Anterior cingulate cortex (tissue), 58 donors: ENCODE data around the gene ZNF320.
A peak's percentile ranks its signal among the peaks of the same experiment; 100 is the strongest.
"Not testable (repeated sequence)": the region's sequence is repeated elsewhere in the genome, so short reads cannot be mapped to it uniquely, and the experiment has no call there.

ENCODE experiments used
- DNase-seq, 58 donors: peaks; one replicate each; lab custom pipeline; 2025; lab: John Stamatoyannopoulos, UW

ZNF320 gene

GRCh38 chr19:52922841-52923777, 25.7 kb upstream of the ZNF320 start, which contains the start of gene ZNF888:
TSS of gene ZNF888 (minus strand) at chr19:52923428. CDS start at chr19:52917873, 5,555 bp downstream.
- peak in 55 of 58 donors; percentile 4 to 81 (median 55) for DNase-seq

- no peak for DNase-seq
Measured at GRCh38 chr19:52917531-52917930, 20.1 kb upstream of the ZNF320 start.

GRCh38 chr19:52910648-52911047, 13.2 kb upstream of the ZNF320 start:
- no peak for DNase-seq

- DNase-seq = not testable (repeated sequence)
Measured at GRCh38 chr19:52904052-52904780, 6.8 kb upstream of the ZNF320 start.

- DNase-seq = no peak
Measured at GRCh38 chr19:52901842-52902241, 4.4 kb upstream of the ZNF320 start.

- not testable (repeated sequence) for DNase-seq
Measured at GRCh38 chr19:52898596-52898995, 1.2 kb upstream of the ZNF320 start.

- DNase-seq = peak in 4 of 58 donors; percentile 2 to 23 (median 16)
Measured at GRCh38 chr19:52898101-52898500, 666 bp upstream of the ZNF320 start.

- DNase-seq = peak in 7 of 58 donors; percentile 12 to 30 (median 16)
Measured at GRCh38 chr19:52896431-52897137, 851 bp downstream of the ZNF320 start.

GRCh38 chr19:52891336-52891735, 6.1 kb downstream of the ZNF320 start:
- no peak for DNase-seq

- DNase-seq = no peak
Measured at GRCh38 chr19:52889931-52890330, 7.5 kb downstream of the ZNF320 start.

GRCh38 chr19:52889076-52889475, 8.4 kb downstream of the ZNF320 start:
- peak in 1 of 58 donors; percentile 1 for DNase-seq

- DNase-seq = no peak
Measured at GRCh38 chr19:52880895-52881389, 16.5 kb downstream of the ZNF320 start.

GRCh38 chr19:52872996-52873395, 24.4 kb downstream of the ZNF320 start:
- not testable (repeated sequence) for DNase-seq

- no peak for DNase-seq
Measured at GRCh38 chr19:52871466-52871865, 26.0 kb downstream of the ZNF320 start.

- not testable (repeated sequence) for DNase-seq
Measured at GRCh38 chr19:52868031-52868430, 29.4 kb downstream of the ZNF320 start.

- DNase-seq = peak; percentile 16 to 86 (median 64)
Measured at GRCh38 chr19:52857378-52858191, 39.9 kb downstream of the ZNF320 start, which contains the start of gene ZNF468. TSS of gene ZNF468 (minus strand) at chr19:52857619. CDS start at chr19:52854272, 3,347 bp downstream.

GRCh38 chr19:52856540-52857377, 40.7 kb downstream of the ZNF320 start:
- peak in 4 of 58 donors; percentile 1 to 9 (median 2) for DNase-seq
